ENCODE measurements around the gene ME2. TPM values are rescaled to one million over a fixed set of nuclear protein-coding genes. Genes with fewer than 3 reads are reported as not detected.

ME2 gene
- total and polyA plus RNA-seq, 2 of the 8 experiments (the other 6 are each of a cell fraction or from before 2014, with no cell fraction given), result 54.7 to 66.9 TPM

DNA sequence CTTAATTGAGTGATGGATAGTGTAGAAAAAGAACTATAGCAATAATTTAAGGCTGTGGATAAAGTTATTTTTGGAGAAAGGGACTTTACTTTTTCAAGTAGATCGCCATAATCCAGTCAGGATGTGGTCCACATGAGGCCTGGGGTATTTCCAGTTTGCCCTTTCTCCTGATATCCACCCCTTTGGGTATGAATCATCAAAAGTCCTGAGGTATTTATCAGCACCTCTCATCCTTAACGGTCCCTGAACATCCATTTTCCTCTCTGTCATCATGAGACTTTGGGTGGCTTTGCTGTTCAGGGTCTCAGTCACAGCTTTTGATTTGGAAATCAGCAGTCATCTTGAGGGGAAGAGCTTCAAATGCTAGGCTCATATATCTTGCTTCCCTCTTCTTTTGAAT lies 49.6 kb downstream of the ME2 start (continued):
- TF ChIP-seq FOSL1 (IDR thresholded peaks at IDR 0.05; ENCODE audit: insufficient read depth, low read depth, low read length) (no peak), SRF (IDR thresholded peaks at IDR 0.05; ENCODE audit: low read depth, low read length) (no peak), CHD1 (IDR thresholded peaks at IDR 0.05; ENCODE audit: low read depth, low read length) (no peak), KDM4A (IDR thresholded peaks at IDR 0.05; ENCODE audit: low read depth, low read length, severe bottlenecking) (no peak), CBX8 (IDR thresholded peaks at IDR 0.05; ENCODE audit: borderline replicate concordance, low read depth, low read length) (no peak)

All from H1 (cell line).